OCI-LY3 (cell line): ENCODE measurements around the gene TRIM8.

Source experiments
- H2AFZ ChIP-seq: fragments of 200-600, 300-600 bp; shearing (Covaris generic); 2 replicates; pipeline ENCODE4 v1.6.0; 2014; ENCODE audit warnings: antibody characterized with exemption, low read depth, low read length
- H3K27ac ChIP-seq: fragments of 200-600, 300-600 bp; sonication (generic); 2 replicates; pipeline ENCODE4 v1.5.1; 2014; ENCODE audit warnings: mild to moderate bottlenecking, low read length, moderate library complexity, mixed read lengths
- H3K27me3 ChIP-seq: fragments of 200-600, 300-600 bp; sonication (generic); 2 replicates; pipeline ENCODE4 v1.6.1; 2014; ENCODE audit warnings: low read depth, low read length, mixed read lengths
- H3K36me3 ChIP-seq: fragments of 200-600, 300-600 bp; sonication (generic); replicated peaks from 2 replicates; pipeline ENCODE3; 2014; ENCODE audit warnings: low read depth, low read length, mixed read lengths
- H3K4me1 ChIP-seq: fragments of 300-600, 200-600 bp; sonication (generic); 2 replicates; pipeline ENCODE4 v1.6.1; 2014; ENCODE audit warnings: low read length, mixed read lengths
- H3K4me2 ChIP-seq: fragments of 200-600, 300-600 bp; sonication (generic); 2 replicates; pipeline ENCODE4 v1.6.1; 2014; ENCODE audit warnings: low read length, mixed read lengths
- H3K4me3 ChIP-seq: fragments of 300-600, 200-600 bp; sonication (generic); 2 replicates; pipeline ENCODE4 v1.5.1; 2014; ENCODE audit warnings: antibody characterized with exemption, mild to moderate bottlenecking, low read length, moderate library complexity
- H3K79me2 ChIP-seq: fragments of 300-600, 200-600 bp; shearing (Covaris generic); 2 replicates; pipeline ENCODE4 v1.6.1; 2014; ENCODE audit warnings: mild to moderate bottlenecking, low read length, mixed read lengths
- H3K9ac ChIP-seq: fragments of 300-600, 200-600 bp; shearing (Covaris generic); 2 replicates; pipeline ENCODE4 v1.6.0; 2014; ENCODE audit warnings: mild to moderate bottlenecking, low read length, moderate library complexity
- H3K9me3 ChIP-seq: fragments of 200-600, 300-600 bp; shearing (Covaris generic); 2 replicates; pipeline ENCODE4 v1.6.1; 2014; ENCODE audit warnings: low read length, mixed read lengths; ENCODE audit not compliant: insufficient read depth
- H4K20me1 ChIP-seq: fragments of 200-600, 300-600 bp; sonication (generic); 2 replicates; pipeline ENCODE4 v1.6.1; 2016; ENCODE audit warnings: low read length, mixed read lengths; ENCODE audit not compliant: insufficient read depth
- EZH2phosphoT487 ChIP-seq: fragments of 200-600 bp; shearing (Covaris generic); IDR thresholded peaks from 2 replicates; pipeline ENCODE4 v1.6.1; 2018; ENCODE audit warnings: antibody characterized with exemption, mixed run types, low read depth
- TF ChIP-seq, protein P1 (sequence below): fragments of 200-600, 300-600 bp; sonication (generic); IDR thresholded peaks from 2 replicates; pipeline ENCODE4 v1.5.1; 2014; ENCODE audit warnings: antibody characterized with exemption, low read length, low read depth

TRIM8 gene

DNA sequence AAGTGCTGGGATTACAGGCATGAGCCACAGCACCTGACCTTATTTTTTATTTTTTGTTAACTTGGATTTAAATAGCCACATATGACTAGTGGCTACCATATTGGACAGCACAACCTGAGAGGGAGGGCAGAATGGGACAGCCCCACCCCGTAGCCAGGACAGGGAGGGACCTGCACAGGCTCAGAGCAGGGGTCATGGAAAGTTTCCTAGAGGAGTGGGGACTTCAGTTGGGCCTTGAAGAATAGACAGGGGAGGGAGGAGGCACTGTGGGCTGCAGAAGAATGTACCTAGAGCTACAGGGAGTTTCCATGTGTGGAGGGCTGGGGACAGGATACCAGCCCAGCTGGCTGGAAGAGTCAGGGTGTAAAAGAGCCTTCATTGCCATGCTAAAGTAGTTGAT lies 8.8 kb downstream of the TRIM8 start:
- Histone ChIP-seq H3K4me3 (peak overlapping the region; percentile 43; the same call in 1 of the 2 replicates), H3K9me3 (no peaks in the 10 kb centered on the region), H4K20me1 (peaks cover 28% of the 10 kb centered on the region), H3K27ac (peak overlapping the region; percentile 96), H3K79me2 (peaks cover 46% of the 10 kb centered on the region), H3K27me3 (no peaks in the 10 kb centered on the region), H3K36me3 (peaks cover 9% of the 10 kb centered on the region), H3K9ac (no peak overlapping the region), H3K4me1 (peaks cover 52% of the 10 kb centered on the region), H2AFZ (no peak overlapping the region), H3K4me2 (peak overlapping the region; percentile 86)
- TF ChIP-seq, protein P1, sequence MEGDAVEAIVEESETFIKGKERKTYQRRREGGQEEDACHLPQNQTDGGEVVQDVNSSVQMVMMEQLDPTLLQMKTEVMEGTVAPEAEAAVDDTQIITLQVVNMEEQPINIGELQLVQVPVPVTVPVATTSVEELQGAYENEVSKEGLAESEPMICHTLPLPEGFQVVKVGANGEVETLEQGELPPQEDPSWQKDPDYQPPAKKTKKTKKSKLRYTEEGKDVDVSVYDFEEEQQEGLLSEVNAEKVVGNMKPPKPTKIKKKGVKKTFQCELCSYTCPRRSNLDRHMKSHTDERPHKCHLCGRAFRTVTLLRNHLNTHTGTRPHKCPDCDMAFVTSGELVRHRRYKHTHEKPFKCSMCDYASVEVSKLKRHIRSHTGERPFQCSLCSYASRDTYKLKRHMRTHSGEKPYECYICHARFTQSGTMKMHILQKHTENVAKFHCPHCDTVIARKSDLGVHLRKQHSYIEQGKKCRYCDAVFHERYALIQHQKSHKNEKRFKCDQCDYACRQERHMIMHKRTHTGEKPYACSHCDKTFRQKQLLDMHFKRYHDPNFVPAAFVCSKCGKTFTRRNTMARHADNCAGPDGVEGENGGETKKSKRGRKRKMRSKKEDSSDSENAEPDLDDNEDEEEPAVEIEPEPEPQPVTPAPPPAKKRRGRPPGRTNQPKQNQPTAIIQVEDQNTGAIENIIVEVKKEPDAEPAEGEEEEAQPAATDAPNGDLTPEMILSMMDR, result no peak
- no peak for TF ChIP-seq EZH2phosphoT487

GRCh38 chr10:102654566-102654965 lies 10.3 kb downstream of the TRIM8 start:
- TF ChIP-seq EZH2phosphoT487, result no peak
- TF ChIP-seq, protein P1, result no peak
- H3K27ac ChIP-seq, result no peak overlapping the region
- peaks cover 9% of the 10 kb centered on the region for H3K36me3 ChIP-seq
- H3K4me2 ChIP-seq, result no peak overlapping the region
- no peak overlapping the region for H2AFZ ChIP-seq
- peaks cover 40% of the 10 kb centered on the region for H3K4me1 ChIP-seq
- H3K79me2 ChIP-seq, result peaks cover 31% of the 10 kb centered on the region
- H3K27me3 ChIP-seq, result no peaks in the 10 kb centered on the region
- peaks cover 13% of the 10 kb centered on the region; the same call in 1 of the 2 replicates for H4K20me1 ChIP-seq
- H3K9ac ChIP-seq, result no peak overlapping the region
- H3K9me3 ChIP-seq, result no peaks in the 10 kb centered on the region
- H3K4me3 ChIP-seq, result no peak overlapping the region

DNA sequence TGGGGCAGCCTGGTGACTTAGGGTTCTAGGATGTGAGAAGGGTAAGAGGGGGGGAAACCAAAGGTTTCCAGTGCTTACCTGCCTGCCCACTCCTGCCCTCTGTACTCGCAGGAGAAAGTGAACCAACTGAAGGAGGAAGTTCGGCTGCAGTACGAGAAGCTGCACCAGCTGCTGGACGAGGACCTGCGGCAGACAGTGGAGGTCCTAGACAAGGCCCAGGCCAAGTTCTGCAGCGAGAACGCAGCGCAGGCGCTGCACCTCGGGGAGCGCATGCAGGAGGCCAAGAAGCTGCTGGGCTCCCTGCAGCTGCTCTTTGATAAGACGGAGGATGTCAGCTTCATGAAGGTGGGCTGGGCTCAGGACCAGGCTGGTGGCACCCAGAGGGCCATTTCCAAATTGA lies 10.7 kb downstream of the TRIM8 start:
- H3K36me3 ChIP-seq, result peaks cover 9% of the 10 kb centered on the region
- no peak overlapping the region for H3K4me2 ChIP-seq
- 0 out of 2 replicates have a peak, but pooled peaks cover 11% of the 10 kb centered on the region for H4K20me1 ChIP-seq

DNA sequence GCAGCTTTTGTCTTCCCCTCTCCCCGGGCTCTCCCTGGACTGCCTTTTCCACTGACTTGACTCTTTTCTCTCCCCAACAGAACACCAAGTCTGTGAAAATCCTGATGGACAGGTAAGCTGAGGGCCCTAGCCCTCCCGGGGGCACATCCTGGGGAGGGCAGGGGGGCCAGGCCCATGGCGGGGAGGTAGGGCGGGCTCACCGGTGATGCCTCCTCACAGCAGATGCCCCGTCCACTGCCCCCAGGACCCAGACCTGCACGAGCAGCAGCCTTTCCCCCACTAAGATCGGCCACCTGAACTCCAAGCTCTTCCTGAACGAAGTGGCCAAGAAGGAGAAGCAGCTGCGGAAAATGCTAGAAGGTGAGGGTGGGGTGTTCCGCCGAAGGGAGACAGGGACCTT lies 11.7 kb downstream of the TRIM8 start:
- H3K79me2 ChIP-seq, result peaks cover 16% of the 10 kb centered on the region
- H3K4me1 ChIP-seq, result peaks cover 35% of the 10 kb centered on the region

More for the DNA sequence above, 10.7 kb downstream of the TRIM8 start:
- Histone ChIP-seq H3K9ac (no peak overlapping the region), H3K4me1 (peaks cover 36% of the 10 kb centered on the region), H3K27ac (no peak overlapping the region), H3K9me3 (no peaks in the 10 kb centered on the region), H3K79me2 (peaks cover 27% of the 10 kb centered on the region), H2AFZ (no peak overlapping the region), H3K4me3 (no peak overlapping the region), H3K27me3 (no peaks in the 10 kb centered on the region)
- TF ChIP-seq EZH2phosphoT487, result no peak
- TF ChIP-seq, protein P1, result no peak

More for the DNA sequence above, 11.7 kb downstream of the TRIM8 start:
- Histone ChIP-seq H3K27me3 (no peaks in the 10 kb centered on the region), H3K27ac (no peak overlapping the region), H4K20me1 (0 out of 2 replicates have a peak, but pooled peaks cover 11% of the 10 kb centered on the region), H3K36me3 (peaks cover 9% of the 10 kb centered on the region), H3K4me3 (no peak overlapping the region), H3K9me3 (no peaks in the 10 kb centered on the region), H3K9ac (no peak overlapping the region), H3K4me2 (no peak overlapping the region), H2AFZ (no peak overlapping the region)
- TF ChIP-seq, protein P1, result no peak
- no peak for TF ChIP-seq EZH2phosphoT487
